ENCODE measurements around the gene SNCA.

GRCh38 chr4:89797117-89797516, 39.8 kb downstream of the SNCA start:
- TF ChIP-seq, protein P1, sequence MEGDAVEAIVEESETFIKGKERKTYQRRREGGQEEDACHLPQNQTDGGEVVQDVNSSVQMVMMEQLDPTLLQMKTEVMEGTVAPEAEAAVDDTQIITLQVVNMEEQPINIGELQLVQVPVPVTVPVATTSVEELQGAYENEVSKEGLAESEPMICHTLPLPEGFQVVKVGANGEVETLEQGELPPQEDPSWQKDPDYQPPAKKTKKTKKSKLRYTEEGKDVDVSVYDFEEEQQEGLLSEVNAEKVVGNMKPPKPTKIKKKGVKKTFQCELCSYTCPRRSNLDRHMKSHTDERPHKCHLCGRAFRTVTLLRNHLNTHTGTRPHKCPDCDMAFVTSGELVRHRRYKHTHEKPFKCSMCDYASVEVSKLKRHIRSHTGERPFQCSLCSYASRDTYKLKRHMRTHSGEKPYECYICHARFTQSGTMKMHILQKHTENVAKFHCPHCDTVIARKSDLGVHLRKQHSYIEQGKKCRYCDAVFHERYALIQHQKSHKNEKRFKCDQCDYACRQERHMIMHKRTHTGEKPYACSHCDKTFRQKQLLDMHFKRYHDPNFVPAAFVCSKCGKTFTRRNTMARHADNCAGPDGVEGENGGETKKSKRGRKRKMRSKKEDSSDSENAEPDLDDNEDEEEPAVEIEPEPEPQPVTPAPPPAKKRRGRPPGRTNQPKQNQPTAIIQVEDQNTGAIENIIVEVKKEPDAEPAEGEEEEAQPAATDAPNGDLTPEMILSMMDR (IDR thresholded peaks at IDR 0.05; ENCODE audit: low read depth, low read length, poor library complexity, severe bottlenecking) = no peak
- no peak for TF ChIP-seq EZH2phosphoT487 (IDR thresholded peaks at IDR 0.05; ENCODE audit: borderline replicate concordance, low read length)
